WTC11 (cell line): ENCODE data around the gene VGF. TPM values are rescaled to one million over a fixed set of nuclear protein-coding genes. Genes with fewer than 3 reads are reported as not detected.
A peak's percentile ranks its signal among the peaks of the same experiment; 100 is the strongest.

Experiments
- ATAC-seq: fragments of 200-7000 bp; cut with Tn5 transposase; 2 replicates; pipeline ENCODE4 v1.10.0; 2021; ENCODE audit warnings: mild to moderate bottlenecking, moderate library complexity
- CTCF ChIA-PET: fragments of 300-600 bp; sonication (Branson Sonifier 250); formaldehyde crosslinking; loops from one replicate; lab custom pipeline; 2021; ENCODE audit warnings: antibody characterized with exemption; lab: Charles Lee
- POLR2A ChIA-PET: fragments of 350-600 bp; sonication (Branson Sonifier 250); formaldehyde crosslinking; loops from one replicate; lab custom pipeline; 2021; ENCODE audit warnings: antibody characterized with exemption; lab: Charles Lee
- DNase-seq: peaks from one replicate; pipeline ENCODE4 v3.0.0; 2021; ENCODE audit warnings: low spot score
- H3K27ac Mint-ChIP-seq: 2 replicates; pipeline ENCODE4 v1.8.0; 2021; ENCODE audit warnings: mixed read lengths
- H3K27me3 Mint-ChIP-seq: 2 replicates; pipeline ENCODE4 v1.8.0; 2021; ENCODE audit warnings: low read depth, mild to moderate bottlenecking, moderate library complexity, mixed read lengths
- H3K36me3 Mint-ChIP-seq: 2 replicates; pipeline ENCODE4 v1.8.0; 2021; ENCODE audit warnings: mixed read lengths
- H3K4me1 Mint-ChIP-seq: 2 replicates; pipeline ENCODE4 v1.8.0; 2022; ENCODE audit warnings: mixed read lengths
- H3K4me3 Mint-ChIP-seq: 2 replicates; pipeline ENCODE4 v1.8.0; 2021; ENCODE audit warnings: mild to moderate bottlenecking, moderate library complexity, mixed read lengths
- H3K9me3 Mint-ChIP-seq: 2 replicates; pipeline ENCODE4 v1.8.0; 2021; ENCODE audit warnings: mixed read lengths
- AFF4 ChIP-seq: sonication (generic); formaldehyde crosslinking; IDR thresholded peaks from 2 replicates; pipeline ENCODE4 v1.8.1; 2023; ENCODE audit warnings: mild to moderate bottlenecking, missing genetic modification reagents, borderline replicate concordance
- AR ChIP-seq: fragments of 250-450 bp; sonication (Bioruptor Pico); IDR thresholded peaks from 2 replicates; pipeline ENCODE4 v1.9.0; 2021; ENCODE audit warnings: mild to moderate bottlenecking
- CBFB ChIP-seq: sonication (generic); formaldehyde crosslinking; IDR thresholded peaks from 2 replicates; pipeline ENCODE4 v1.8.1; 2022; ENCODE audit warnings: mild to moderate bottlenecking, low read depth, missing genetic modification reagents
- E2F5 ChIP-seq: sonication (generic); formaldehyde crosslinking; IDR thresholded peaks from 2 replicates; pipeline ENCODE4 v1.8.1; 2022; ENCODE audit warnings: mild to moderate bottlenecking, moderate library complexity, missing genetic modification reagents
- ETV6 ChIP-seq: sonication (generic); formaldehyde crosslinking; IDR thresholded peaks from 2 replicates; pipeline ENCODE4 v1.8.1; 2022; ENCODE audit warnings: mild to moderate bottlenecking, missing genetic modification reagents
- HMGXB4 ChIP-seq: sonication (generic); formaldehyde crosslinking; IDR thresholded peaks from 2 replicates; pipeline ENCODE4 v1.8.1; 2023; ENCODE audit warnings: mild to moderate bottlenecking, moderate library complexity, missing genetic modification reagents
- MAX ChIP-seq: sonication (generic); formaldehyde crosslinking; IDR thresholded peaks from 2 replicates; pipeline ENCODE4 v1.8.0; 2022; ENCODE audit warnings: mild to moderate bottlenecking, missing genetic modification reagents
- RELA ChIP-seq: sonication (generic); formaldehyde crosslinking; IDR thresholded peaks from 2 replicates; pipeline ENCODE4 v1.8.1; 2022; ENCODE audit warnings: missing genetic modification reagents, mild to moderate bottlenecking, borderline replicate concordance
- TCF7 ChIP-seq: sonication (generic); formaldehyde crosslinking; IDR thresholded peaks from 2 replicates; pipeline ENCODE4 v1.8.0; 2022; ENCODE audit warnings: mild to moderate bottlenecking, low read depth, missing genetic modification reagents, moderate library complexity
- TP53 ChIP-seq: sonication (generic); formaldehyde crosslinking; IDR thresholded peaks from 2 replicates; pipeline ENCODE4 v1.8.1; 2023; ENCODE audit warnings: mild to moderate bottlenecking, missing genetic modification reagents
- ZBTB21 ChIP-seq: sonication (generic); formaldehyde crosslinking; IDR thresholded peaks from 2 replicates; pipeline ENCODE4 v1.8.1; 2023; ENCODE audit warnings: mild to moderate bottlenecking, missing genetic modification reagents, borderline replicate concordance
- ZNF138 ChIP-seq: sonication (generic); formaldehyde crosslinking; conservative IDR thresholded peaks from 2 replicates; pipeline ENCODE4 v1.8.1; 2022; ENCODE audit warnings: mild to moderate bottlenecking, moderate library complexity, missing genetic modification reagents
- ZNF281 ChIP-seq: sonication (generic); formaldehyde crosslinking; IDR thresholded peaks from 2 replicates; pipeline ENCODE4 v1.8.0; 2023; ENCODE audit warnings: mild to moderate bottlenecking, missing genetic modification reagents
- ZNF423 ChIP-seq: fragments of 250-450 bp; sonication (Bioruptor Pico); IDR thresholded peaks from 2 replicates; pipeline ENCODE4 v2.1.2; 2022; ENCODE audit warnings: mild to moderate bottlenecking, moderate library complexity
- ZNF512 ChIP-seq: sonication (generic); formaldehyde crosslinking; IDR thresholded peaks from 2 replicates; pipeline ENCODE4 v1.8.1; 2022; ENCODE audit warnings: missing genetic modification reagents, borderline replicate concordance
- total RNA-seq: library from RNA; stranded (reverse); gene quantifications from 3 replicates; pipeline ENCODE4 v1.2.3, GENCODE V29; 2021

The VGF gene
- total RNA-seq, 1 experiment from 2014 or later, result 5.2 TPM

- 0 out of 2 replicates have a peak, but pooled peaks have one; percentile 40 for TF ChIP-seq ZNF281 (CRISPR knock-in tag)
- peak; percentile 15; the same call in 1 of the 2 replicates for TF ChIP-seq ZBTB21 (CRISPR knock-in tag)
- 0 out of 2 replicates have a peak, but pooled peaks have one; percentile 29 for TF ChIP-seq ZNF138 (CRISPR knock-in tag)
- TF ChIP-seq CBFB, result 0 out of 2 replicates have a peak, but pooled peaks have one; percentile 79
- TF ChIP-seq E2F5 (CRISPR knock-in tag), result 0 out of 2 replicates have a peak, but pooled peaks have one; percentile 31
- TF ChIP-seq TP53 (CRISPR knock-in tag), result peak; percentile 34; the same call in 1 of the 2 replicates
- 0 out of 2 replicates have a peak, but pooled peaks have one; percentile 48 for TF ChIP-seq HMGXB4 (CRISPR knock-in tag)
- no peak for TF ChIP-seq ZNF512
- peak; percentile 69; the same call in 1 of the 2 replicates for TF ChIP-seq RELA (CRISPR knock-in tag)
- TF ChIP-seq MAX (CRISPR knock-in tag), result peak; percentile 63
- TF ChIP-seq TCF7 (CRISPR knock-in tag), result no peak
These were observed 36.6 kb upstream of the VGF start (continued) for GRCh38 chr7:101201695-101202602.

- ATAC-seq, result peak; percentile 38
- CTCF ChIA-PET, result interaction anchor here (0.6 to 5.3 kb wide), 13 partner anchors 9 to 302 kb away, joined by 3 to 57 read pairs (median 5); partner anchors contain the start of genes FIS1, PLOD3, SERPINE1 and ZNHIT1
- TF ChIP-seq ZNF423 (CRISPR knock-in tag) (peak; percentile 80), ZNF138 (CRISPR knock-in tag) (no peak), AR (no peak), ETV6 (CRISPR knock-in tag) (0 out of 2 replicates have a peak, but pooled peaks have one; percentile 5), AFF4 (CRISPR knock-in tag) (no peak)
These were observed 35.7 kb upstream of the VGF start, which contains the start of gene MOGAT3 for GRCh38 chr7:101200862-101201599. TSS of gene MOGAT3 (minus strand) at chr7:101201036. CDS start at chr7:101200854, 182 bp downstream.

More at GRCh38 chr7:101200862-101201599, 35.7 kb upstream of the VGF start, which contains the start of gene MOGAT3:
- POLR2A ChIA-PET, result interaction anchor here (0.9 to 1.6 kb wide), 3 partner anchors 16 to 29 kb away, joined by 4 to 5 read pairs (median 4); partner anchors contain the start of gene PLOD3
- H3K4me3 Mint-ChIP-seq, result peak within 1 kb of the TSS; percentile 72
- H3K27ac Mint-ChIP-seq, result peak within 1 kb of the TSS; percentile 76
- no peaks in the 10 kb centered on the region for H3K9me3 Mint-ChIP-seq
- peak; percentile 54 for DNase-seq
- peaks cover 16% of the 10 kb centered on the region for H3K27me3 Mint-ChIP-seq
- no peaks in the 10 kb centered on the region for H3K36me3 Mint-ChIP-seq
- H3K4me1 Mint-ChIP-seq, result peaks cover 28% of the 10 kb centered on the region
